ENCODE data around the gene R3HCC1L. TPM values are rescaled to one million over a fixed set of nuclear protein-coding genes. Genes with fewer than 3 reads are reported as not detected.

The R3HCC1L gene
- polyA plus RNA-seq, 3 donors = 20.2 to 20.6 (median 20.4) TPM

DNA sequence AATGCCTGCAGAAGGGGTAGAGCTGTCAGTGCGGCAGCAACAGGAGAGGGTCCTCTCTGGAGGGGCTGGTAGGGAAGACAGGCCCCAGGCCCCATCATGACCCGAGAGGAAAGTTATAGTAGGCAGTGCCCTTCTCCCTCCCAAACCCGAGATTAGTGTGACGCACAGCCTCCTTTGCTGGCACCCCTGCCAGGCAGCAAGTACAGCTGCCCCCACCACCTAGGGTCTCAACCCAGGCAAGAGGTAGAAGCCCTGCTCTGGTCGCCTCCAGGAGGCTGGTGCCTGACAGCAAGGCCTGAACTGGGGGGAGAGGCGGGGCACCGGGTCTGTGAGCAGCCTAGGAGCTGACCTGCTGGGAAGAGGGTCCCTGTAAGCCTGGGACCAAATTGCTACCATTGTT is 118.0 kb downstream of the R3HCC1L start:
- no peak for DNase-seq (ENCODE audit: extremely low read depth in 1 of 11, low read depth in 9 of 11, low spot score in 4 of 11)

DNA sequence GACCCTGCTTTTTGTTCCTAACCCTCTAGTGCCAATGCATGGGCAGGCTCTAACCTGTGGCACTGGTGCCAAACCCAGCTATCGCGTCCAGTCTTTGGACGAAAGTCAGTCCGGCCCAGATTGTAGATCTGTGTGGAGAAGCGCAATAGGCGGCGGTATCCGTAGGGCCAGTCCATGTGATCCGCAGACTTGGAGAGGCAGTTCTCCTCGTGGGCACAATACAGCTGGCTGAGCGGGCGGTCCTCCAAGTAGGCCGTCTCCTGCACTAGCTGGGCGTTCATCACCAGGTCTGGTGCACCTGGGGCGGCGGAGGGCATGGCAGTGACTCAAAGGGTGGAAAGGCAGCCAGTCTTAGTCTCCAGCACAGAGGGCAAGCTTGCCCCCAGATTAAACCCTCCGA is 119.0 kb downstream of the R3HCC1L start:
- no peak for DNase-seq (ENCODE audit: extremely low read depth in 1 of 11, low read depth in 9 of 11, low spot score in 4 of 11)

DNA sequence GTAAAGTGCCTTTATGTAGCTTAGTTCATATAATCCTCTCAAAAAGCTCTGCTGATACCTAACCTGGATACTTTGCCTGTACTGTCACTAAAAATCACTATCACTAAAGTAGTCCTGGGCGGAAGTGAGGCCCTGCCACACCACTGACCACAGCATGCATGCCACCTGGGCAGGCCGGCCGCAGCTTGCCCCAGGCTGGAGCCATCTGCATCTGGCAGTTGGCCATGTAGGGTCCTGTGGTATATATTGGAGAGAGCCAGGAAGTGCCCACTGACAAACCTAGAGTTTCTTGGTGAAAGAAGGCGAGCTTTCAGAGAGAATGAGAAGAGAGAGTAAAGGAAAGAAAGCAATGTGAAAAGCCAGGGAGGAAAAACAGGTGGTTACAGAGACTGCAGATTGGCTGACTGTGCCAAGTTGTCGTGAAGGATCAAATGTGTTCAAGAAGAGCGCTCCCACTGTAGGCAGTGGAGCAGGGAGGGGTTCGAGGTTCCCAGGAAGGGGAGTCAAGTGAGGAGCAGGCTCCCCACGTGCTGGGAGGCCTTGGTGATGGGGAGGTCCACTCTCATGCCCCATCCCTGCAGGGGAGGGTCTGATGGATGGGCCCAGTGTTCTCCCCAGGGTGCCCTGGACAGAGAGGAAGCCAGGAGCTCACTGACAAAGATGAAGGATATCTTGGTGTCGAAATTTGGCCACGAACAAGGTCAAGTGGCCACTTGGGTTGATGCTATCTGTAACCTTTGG is 119.9 kb downstream of the R3HCC1L start:
- DNase-seq (ENCODE audit: extremely low read depth in 1 of 11, low read depth in 9 of 11, low spot score in 4 of 11) = no peak

DNA sequence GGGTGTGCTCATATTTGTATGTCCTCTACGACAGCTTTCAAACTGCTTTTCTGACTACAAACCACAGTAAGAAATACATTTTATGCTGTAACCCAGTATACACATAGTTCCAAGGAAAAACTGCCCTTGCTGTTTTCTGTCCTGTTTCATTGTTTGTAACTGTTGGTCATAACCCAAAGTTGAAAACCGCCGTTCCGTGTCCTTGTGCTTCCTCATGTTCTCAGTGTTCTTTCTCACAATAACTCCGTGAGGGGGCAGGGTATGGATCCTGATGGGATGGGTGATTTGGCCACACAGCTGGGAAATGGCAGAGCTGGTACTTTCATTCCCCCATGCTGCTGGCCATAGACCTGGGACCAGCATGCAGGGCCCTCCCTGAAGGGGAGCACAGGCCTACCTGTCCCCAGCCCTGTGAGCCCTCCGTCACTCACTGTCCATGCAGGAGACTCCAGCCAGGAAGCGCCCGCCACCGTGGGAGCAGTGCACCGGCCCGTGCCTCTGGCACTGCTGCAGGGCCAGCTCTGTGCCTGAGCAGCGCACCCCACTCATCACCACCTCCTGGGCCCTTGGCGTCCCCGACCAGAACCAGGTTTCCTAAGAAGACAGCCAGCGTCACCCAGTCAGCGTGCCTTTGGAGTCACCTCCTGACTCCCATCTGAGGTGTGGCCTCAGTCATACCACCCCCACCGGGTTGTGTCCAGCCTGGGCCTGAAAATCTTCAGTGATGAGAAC is 120.9 kb downstream of the R3HCC1L start:
- no peak for DNase-seq (ENCODE audit: extremely low read depth in 1 of 11, low read depth in 9 of 11, low spot score in 4 of 11)

DNA sequence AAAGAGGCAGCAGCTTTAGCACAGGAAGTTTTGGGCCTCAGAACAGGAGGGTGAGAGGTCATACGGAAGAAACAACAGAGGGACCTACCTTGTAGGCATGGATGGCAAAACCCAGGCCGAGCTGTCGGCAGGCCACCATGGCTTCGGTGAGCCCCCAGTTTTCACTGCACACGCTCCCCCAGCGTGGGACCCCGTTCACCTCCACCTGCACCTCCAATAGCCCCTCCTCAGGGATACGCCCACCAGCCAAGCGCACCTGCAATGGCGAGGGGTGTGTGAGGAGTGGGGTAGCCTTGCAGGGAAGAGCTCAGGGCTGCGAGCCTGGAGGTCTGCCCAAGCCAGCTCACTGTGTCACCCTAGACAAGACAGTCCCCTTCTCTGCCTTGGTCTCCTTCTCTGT is 122.2 kb downstream of the R3HCC1L start:
- DNase-seq (ENCODE audit: extremely low read depth in 1 of 11, low read depth in 9 of 11, low spot score in 4 of 11) = no peak

DNA sequence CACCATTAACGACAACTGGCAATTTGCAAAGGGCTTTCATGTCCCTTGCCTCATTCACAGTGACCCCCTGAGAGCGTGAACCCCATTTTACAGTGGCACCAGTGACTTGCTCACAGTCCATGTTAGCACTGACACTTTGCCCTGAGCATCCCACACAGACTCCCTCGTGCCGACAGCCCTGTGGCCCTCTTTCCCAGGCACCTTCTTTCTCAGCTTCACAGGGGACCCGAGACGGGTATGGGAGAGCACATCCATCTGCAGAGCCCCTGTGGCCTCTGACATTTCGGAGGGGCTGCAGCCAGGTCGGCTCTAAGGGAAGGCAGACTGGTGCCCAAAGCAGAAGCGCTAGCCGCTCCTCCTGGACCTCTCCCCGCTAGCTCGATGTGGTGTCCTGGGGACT is 122.7 kb downstream of the R3HCC1L start:
- DNase-seq (ENCODE audit: extremely low read depth in 1 of 11, low read depth in 9 of 11, low spot score in 4 of 11) = no peak

DNA sequence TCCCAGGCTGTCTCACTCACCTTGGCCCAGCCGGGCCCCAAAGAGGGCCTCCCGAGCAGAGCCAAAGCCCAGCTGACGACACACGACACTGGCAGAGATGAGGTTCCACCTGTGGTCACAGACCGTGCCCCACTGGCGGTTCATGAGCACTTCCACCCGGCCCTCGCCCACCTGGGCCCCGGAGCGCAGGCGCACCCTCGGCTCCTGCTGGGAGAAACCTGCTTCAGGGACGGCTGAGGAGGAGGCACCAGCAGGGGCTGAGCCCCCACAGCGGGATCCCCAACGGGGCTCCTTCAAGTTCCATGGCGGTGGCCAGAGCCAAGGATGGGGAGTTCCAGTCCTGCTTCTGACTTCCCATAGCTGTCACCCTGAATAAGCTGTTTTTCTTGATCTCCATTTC is 123.5 kb downstream of the R3HCC1L start:
- no peak for DNase-seq (ENCODE audit: extremely low read depth in 1 of 11, low read depth in 9 of 11, low spot score in 4 of 11)

DNA sequence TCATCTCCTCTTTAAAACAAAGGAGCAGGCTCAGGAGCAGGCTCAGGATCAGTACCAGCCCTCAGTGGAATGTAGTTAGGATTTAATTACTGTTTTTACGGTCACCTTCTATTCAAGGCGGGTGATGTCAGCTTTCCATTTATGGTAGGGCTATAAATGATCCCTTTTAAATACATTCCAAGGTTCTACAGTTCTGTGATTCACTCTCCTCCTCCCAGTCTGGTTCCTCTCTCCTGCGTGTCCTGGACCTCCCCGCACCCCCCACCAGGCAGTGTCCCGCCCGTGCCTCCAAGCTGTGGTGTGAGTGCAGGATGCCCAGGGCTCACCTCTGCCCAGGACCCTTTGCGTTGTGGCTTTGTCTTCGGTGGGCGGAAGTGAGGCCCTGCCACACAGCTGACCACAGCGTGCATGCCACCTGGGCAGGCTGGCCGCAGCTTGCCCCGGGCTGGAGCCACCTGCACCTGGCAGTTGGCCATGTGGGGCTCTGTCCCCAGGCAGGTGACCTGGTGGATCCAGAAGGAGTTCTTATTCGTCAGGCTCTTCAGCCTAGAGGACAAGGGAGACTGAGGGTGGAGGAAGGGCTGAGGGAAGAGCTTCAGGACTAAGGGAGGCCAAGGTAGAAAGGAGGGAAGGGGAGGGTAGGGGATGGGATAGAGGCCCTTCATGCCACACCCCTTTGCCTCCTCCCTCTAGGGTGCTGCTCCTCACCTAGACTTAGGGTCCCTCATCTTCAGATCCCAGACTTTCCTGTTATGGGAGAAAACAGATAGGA is 124.4 kb downstream of the R3HCC1L start:
- DNase-seq (ENCODE audit: extremely low read depth in 1 of 11, low read depth in 9 of 11, low spot score in 4 of 11) = no peak

DNA sequence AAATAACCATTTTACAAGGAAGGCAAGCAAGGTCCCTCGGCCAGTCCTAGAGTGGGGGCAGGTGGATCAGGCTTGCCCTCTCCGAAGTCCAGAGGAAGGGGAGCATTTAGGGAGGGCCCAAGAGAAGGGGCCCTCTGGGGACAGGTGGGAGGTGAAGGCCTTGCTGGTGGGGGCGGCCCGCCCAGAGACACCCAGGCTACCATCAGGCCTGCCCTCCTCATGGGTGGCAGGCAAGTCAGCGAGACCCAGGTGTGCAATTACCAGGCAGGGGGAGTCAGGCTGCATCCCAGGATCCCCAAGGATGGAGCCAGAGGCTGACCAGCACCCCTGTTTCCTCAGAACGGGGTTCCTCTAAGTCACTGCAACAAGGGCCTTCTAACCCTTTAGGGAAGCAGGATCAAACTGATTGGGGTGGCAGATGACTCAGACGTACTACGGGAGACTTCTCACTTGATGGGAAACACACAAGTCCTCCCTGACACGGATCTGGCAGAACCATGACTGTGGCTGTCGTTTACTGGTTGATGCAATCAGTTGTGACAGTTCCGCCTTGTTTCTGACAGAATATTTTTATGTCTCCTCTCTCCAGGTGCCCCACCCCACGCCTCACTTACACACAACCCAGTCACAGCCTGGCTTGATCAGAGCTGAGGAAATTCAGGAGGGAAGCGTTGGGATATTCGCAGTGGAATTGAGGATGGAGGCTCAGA is 125.3 kb downstream of the R3HCC1L start:
- no peak for DNase-seq (ENCODE audit: extremely low read depth in 1 of 11, low read depth in 9 of 11, low spot score in 4 of 11)

DNA sequence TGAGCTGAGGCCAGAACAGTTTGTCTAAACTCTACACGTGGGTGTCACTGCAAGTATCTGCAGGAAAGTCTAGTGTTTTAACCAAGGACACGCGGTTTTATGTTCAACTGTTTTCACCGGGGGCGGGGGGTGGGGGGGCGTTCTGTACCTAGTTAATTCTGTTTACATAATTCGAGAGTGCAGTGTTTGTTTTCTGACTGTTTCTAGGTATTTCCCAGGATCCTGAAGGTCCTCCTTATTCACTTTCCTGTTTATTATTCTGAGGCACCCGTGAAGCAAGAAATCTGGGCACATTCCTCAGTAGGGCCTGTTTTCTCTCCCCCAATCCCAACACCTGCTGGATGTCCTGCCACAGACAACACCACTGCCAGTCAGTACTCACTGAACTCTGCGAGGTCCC is 125.9 kb downstream of the R3HCC1L start:
- DNase-seq (ENCODE audit: extremely low read depth in 1 of 11, low read depth in 9 of 11, low spot score in 4 of 11) = no peak

DNA sequence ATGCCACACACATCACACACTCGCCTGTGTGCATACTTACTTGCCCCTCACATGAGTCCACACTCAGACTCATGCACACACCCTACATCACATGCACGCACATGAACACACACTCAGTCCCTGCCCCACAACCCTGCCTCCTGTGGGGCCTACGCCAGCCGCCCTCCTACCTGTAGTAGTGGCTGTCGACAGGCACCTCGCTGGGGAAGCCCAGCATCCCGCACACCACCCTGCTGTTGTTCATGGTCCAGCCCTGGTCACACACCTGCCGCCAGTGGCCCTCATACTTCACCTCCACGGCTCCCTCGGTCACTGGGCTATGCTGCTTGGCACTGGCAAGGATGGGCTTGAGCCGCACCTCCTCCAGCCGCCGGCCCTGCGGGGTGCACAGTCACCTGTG is 126.3 kb downstream of the R3HCC1L start:
- no peak for DNase-seq (ENCODE audit: extremely low read depth in 1 of 11, low read depth in 9 of 11, low spot score in 4 of 11)

DNA sequence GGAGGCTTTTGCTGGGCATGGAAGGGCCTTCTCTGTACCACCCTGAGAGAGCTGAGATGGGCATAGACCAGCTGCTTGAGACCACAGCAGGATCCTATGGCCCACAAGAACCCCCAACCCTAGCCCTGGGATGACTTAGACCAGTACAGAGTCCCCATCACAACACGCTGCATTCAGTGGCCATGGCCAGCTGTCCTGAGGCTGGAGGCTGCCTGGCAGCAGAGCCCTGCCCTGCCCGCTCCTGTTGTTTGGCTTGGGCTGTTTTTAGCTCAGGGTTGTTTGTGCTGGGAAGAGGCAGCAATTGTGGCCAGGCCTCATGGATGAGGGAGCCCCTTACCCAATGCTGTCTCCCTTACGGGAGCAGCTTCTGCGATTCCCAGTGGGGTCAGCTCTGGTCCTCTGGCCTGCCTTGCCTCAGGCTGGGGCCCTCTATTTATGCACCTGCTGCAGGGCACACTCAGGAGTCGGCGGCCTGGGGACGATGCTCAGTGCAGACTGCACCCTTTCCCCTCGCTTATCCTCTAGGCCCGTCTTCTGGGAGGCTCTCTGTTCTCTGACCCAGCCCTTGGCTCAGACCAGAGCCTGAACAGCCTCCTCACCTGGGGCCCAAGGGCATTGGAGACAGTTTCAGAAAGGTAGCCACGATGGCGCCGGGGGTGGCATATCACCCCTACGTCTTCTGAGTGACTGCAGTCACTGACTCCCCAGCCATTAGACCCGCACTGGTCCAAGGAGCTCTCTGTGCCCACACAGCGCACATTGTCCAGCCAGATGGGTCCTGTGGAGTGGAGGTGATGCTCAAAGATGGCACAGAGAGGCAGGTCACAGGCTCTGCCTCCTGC is 127.2 kb downstream of the R3HCC1L start:
- DNase-seq (ENCODE audit: extremely low read depth in 1 of 11, low read depth in 9 of 11, low spot score in 4 of 11) = no peak

DNA sequence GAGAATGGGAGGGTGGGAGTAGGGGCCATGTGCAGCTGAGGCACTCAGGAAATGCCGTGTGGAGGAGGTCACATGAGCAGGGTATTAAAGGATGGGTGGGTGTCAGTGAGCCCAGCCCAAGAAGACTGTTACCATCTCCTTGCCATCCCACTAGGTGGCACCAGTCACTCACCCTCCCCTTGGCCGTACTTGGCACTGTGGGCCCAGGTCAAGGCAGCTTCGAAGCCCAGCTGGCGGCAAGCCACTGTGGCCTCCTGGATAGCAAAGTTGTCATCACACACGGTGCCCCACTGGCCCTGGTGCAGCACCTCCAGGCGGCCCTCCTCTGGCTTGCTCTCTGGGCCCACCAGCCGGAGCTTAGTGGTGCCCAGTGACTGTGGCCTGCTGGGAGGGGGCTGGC is 128.1 kb downstream of the R3HCC1L start:
- DNase-seq (ENCODE audit: extremely low read depth in 1 of 11, low read depth in 9 of 11, low spot score in 4 of 11) = no peak

DNA sequence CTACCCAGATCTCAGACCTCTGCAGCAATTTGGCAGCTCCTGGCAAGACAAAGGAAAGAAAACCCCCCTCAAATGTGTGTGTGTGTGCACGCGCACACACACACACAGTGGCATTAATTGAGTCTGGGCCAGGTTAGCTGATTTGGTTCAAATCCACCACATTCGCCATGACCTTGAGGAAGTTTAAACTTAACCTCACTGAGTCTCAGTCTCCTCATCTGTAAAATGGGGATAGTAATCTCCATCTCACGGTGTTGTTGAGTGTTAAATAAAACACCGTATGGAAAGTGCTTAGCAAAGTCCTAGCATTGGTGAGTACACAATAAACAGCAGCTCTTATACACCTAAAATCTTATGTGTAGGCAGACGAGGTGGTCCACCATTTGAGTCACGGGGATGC is 128.6 kb downstream of the R3HCC1L start:
- DNase-seq (ENCODE audit: extremely low read depth in 1 of 11, low read depth in 9 of 11, low spot score in 4 of 11) = no peak

DNA sequence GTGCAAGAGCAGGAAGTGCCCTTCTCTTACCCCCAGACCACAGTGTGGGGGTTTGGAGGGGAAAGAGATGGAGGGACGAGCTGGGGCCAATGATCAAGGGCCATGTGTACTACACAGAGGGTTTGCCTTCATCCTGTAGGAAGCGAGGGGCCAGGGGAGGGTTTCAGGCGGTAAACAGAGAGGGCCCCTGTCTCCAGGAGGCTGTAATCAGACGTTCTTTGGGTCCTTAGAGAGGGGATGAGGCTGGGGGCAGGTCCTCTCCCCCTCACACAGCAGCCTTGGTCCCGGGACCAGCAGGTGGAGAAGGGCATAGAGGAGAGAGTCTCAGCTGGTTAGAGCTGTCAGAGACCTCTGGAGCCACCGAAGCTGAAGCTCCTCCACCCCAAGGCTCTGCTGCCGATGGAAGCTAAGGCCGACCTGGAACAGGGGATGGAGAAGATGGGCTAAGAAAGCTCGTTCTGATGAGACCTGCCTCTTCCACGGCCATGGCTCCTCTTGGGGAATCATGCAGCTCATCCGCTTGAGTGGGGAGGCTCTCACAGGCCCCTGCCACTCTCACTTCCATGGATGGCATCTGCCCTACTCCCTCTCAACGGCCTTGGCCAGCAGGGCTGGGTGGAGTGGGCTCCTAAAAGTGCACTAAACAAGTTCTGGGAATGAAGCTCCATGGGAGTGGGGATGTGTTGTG is 130.1 kb downstream of the R3HCC1L start:
- no peak for DNase-seq (ENCODE audit: extremely low read depth in 1 of 11, low read depth in 9 of 11, low spot score in 4 of 11)

DNA sequence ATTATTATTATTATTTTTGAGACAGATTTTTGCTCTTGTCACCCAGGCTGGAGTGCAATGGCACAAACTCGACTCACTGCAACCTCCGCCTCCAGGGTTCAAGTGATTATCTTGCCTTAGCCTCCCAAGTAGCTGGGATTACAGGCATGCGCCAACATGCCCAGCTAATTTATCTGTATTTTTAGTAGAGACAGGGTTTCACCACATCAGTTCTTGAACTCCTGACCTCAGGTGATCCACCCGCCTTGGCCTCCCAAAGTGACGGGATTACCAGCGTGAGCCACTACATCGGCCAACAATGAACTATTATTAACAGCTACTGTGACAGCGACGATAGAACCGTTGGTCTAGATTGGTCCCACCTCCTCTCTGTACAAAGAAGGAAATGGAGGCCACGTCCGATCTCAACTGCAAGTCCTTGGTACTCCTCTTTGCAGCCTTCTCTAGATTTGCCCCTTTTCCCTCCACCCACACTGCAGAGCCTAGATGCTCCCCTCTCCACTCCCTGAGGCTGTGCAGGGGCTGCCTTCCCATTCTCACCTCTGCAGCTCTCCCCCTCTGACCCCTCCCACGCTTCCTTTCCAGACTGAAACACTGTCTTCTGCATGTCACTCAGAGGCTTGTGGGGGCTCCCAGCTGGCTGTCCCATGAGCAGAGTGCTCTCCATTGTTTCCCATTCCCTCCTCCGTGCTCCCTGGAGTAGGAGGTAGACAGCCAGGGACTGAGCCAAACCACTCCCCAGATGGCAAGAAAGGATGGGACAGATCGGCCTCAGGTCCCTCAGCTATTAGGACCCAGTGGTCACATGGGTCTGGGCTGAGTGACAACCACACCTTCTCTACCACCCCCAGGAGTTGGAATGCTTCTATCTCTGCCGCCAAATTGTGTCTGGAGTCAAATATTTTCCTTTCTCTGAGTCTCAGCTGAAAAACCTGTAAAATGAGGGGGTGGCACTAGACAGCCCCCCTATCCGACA is 131.2 kb downstream of the R3HCC1L start:
- DNase-seq (ENCODE audit: extremely low read depth in 1 of 11, low read depth in 9 of 11, low spot score in 4 of 11) = no peak

DNA sequence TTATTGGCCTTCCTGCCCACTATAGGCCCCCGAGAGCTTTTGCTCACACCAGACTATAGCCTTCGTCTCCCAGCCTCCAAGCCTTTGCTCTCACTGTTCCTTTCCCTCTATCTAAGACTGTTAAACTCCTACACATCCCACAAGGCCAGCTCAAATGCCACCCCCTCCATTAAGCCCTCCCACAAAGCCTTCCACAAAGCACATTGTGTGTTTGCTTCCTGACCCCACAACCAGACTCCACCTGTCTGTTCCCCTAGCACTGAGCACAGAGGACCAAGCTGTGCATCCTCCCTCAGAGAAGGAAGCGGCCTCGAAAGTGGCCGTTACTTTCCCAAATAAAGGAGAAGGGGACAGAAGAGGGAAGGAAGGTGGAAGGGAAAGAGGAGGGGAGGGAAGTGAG is 132.2 kb downstream of the R3HCC1L start:
- DNase-seq (ENCODE audit: extremely low read depth in 1 of 11, low read depth in 9 of 11, low spot score in 4 of 11) = no peak

Data from renal cortex interstitium (tissue), 11 donors.